SJCRH30 (cell line): ENCODE data around the gene P2RY10. TPM values are rescaled to one million over a fixed set of nuclear protein-coding genes. Genes with fewer than 3 reads are reported as not detected.

Experiments
- DNase-seq, 2 experiments: peaks; one replicate each; pipeline ENCODE4 v3.0.0-alpha.2; 2015 to 2020
- H3K27ac ChIP-seq: fragments of 250-450 bp; sonication (Bioruptor Pico); 2 replicates; pipeline ENCODE4 v1.5.1; 2020; ENCODE audit warnings: mild to moderate bottlenecking, moderate library complexity
- H3K27me3 ChIP-seq: fragments of 250-450 bp; sonication (Bioruptor Pico); 2 replicates; pipeline ENCODE4 v1.5.1; 2020; ENCODE audit warnings: mild to moderate bottlenecking, moderate library complexity
- H3K36me3 ChIP-seq: fragments of 250-450 bp; sonication (Bioruptor Pico); 2 replicates; pipeline ENCODE4 v1.5.1; 2020; ENCODE audit warnings: mild to moderate bottlenecking, moderate library complexity
- H3K4me1 ChIP-seq: fragments of 250-450 bp; sonication (Bioruptor Pico); 2 replicates; pipeline ENCODE4 v1.5.1; 2020; ENCODE audit warnings: mild to moderate bottlenecking, moderate library complexity
- H3K4me3 ChIP-seq: fragments of 250-450 bp; sonication (Bioruptor Pico); 2 replicates; pipeline ENCODE4 v1.5.1; 2020; ENCODE audit warnings: mild to moderate bottlenecking, moderate library complexity
- H3K9me3 ChIP-seq: fragments of 250-450 bp; sonication (Bioruptor Pico); replicated peaks from 2 replicates; pipeline ENCODE4 v1.5.1; 2020; ENCODE audit warnings: mild to moderate bottlenecking, moderate library complexity
- total RNA-seq: library from RNA; depleted of rRNA; stranded (reverse); fragments of >200 nt; shearing (Covaris generic); gene quantifications from 2 replicates; pipeline ENCODE4 v1.2.3, GENCODE V29; 2014; rRNA removed

The P2RY10 gene
- 0.12 and 0.18 TPM in 2 replicates for total RNA-seq

GRCh38 chrX:78945186-78945912 is at the start of gene P2RY10:
P2RY10 (plus strand) TSS chrX:78945391; CDS start chrX:78960521, 15,130 bp downstream.
- H3K4me1 ChIP-seq, result no peaks in the 10 kb centered on the region; the same call in 1 of the 2 replicates
- H3K27me3 ChIP-seq, result no peaks in the 10 kb centered on the region
- H3K27ac ChIP-seq, result no peak within 1 kb of the TSS
- no peak within 1 kb of the TSS for H3K4me3 ChIP-seq
- DNase-seq, result no peak
- H3K36me3 ChIP-seq, result no peaks in the 10 kb centered on the region
- no peaks in the 10 kb centered on the region for H3K9me3 ChIP-seq

GRCh38 chrX:78922754-78923153 is 22.4 kb upstream of the P2RY10 start:
- Histone ChIP-seq H3K4me3 (no peak overlapping the region), H3K36me3 (no peaks in the 10 kb centered on the region), H3K27ac (no peak overlapping the region), H3K9me3 (no peaks in the 10 kb centered on the region), H3K27me3 (no peaks in the 10 kb centered on the region), H3K4me1 (no peaks in the 10 kb centered on the region)
- DNase-seq, result no peak

- Histone ChIP-seq H3K27ac (no peak overlapping the region), H3K36me3 (no peaks in the 10 kb centered on the region), H3K27me3 (no peaks in the 10 kb centered on the region), H3K9me3 (no peaks in the 10 kb centered on the region), H3K4me3 (no peak overlapping the region), H3K4me1 (no peaks in the 10 kb centered on the region)
- no peak for DNase-seq
Observed at GRCh38 chrX:78923198-78924015, 21.8 kb upstream of the P2RY10 start.

GRCh38 chrX:78931814-78932213 is 13.4 kb upstream of the P2RY10 start:
- H3K4me3 ChIP-seq, result no peak overlapping the region
- H3K27ac ChIP-seq, result peak overlapping the region; percentile 76
- no peaks in the 10 kb centered on the region for H3K27me3 ChIP-seq
- no peaks in the 10 kb centered on the region for H3K36me3 ChIP-seq
- no peaks in the 10 kb centered on the region for H3K4me1 ChIP-seq
- H3K9me3 ChIP-seq, result no peaks in the 10 kb centered on the region
- peak; percentile 9 to 47 for DNase-seq

- Histone ChIP-seq H3K27me3 (no peaks in the 10 kb centered on the region), H3K27ac (no peak overlapping the region), H3K9me3 (no peaks in the 10 kb centered on the region), H3K36me3 (no peaks in the 10 kb centered on the region), H3K4me3 (no peak overlapping the region), H3K4me1 (no peaks in the 10 kb centered on the region)
- no peak for DNase-seq
Observed at GRCh38 chrX:78934866-78935265, 10.3 kb upstream of the P2RY10 start.

- DNase-seq, result no peak
- Histone ChIP-seq H3K36me3 (no peaks in the 10 kb centered on the region), H3K4me3 (no peak overlapping the region), H3K9me3 (no peaks in the 10 kb centered on the region), H3K27me3 (no peaks in the 10 kb centered on the region), H3K27ac (no peak overlapping the region), H3K4me1 (no peaks in the 10 kb centered on the region)
Observed at GRCh38 chrX:78944351-78944750, 840 bp upstream of the P2RY10 start.

GRCh38 chrX:78946178-78946931 is 1.2 kb downstream of the P2RY10 start:
- H3K9me3 ChIP-seq, result no peaks in the 10 kb centered on the region
- peaks cover 3% of the 10 kb centered on the region for H3K4me1 ChIP-seq
- no peak overlapping the region for H3K27ac ChIP-seq
- no peak for DNase-seq
- H3K4me3 ChIP-seq, result no peak overlapping the region
- H3K27me3 ChIP-seq, result no peaks in the 10 kb centered on the region
- no peaks in the 10 kb centered on the region for H3K36me3 ChIP-seq

- no peaks in the 10 kb centered on the region for H3K27me3 ChIP-seq
- H3K4me3 ChIP-seq, result no peak overlapping the region
- DNase-seq, result peak in 1 of 2 experiments; percentile 25
- H3K4me1 ChIP-seq, result peaks cover 4% of the 10 kb centered on the region
- H3K36me3 ChIP-seq, result no peaks in the 10 kb centered on the region
- no peaks in the 10 kb centered on the region for H3K9me3 ChIP-seq
- peak overlapping the region; percentile 18; the same call in 1 of the 2 replicates for H3K27ac ChIP-seq
Observed at GRCh38 chrX:78950009-78950835, 5.0 kb downstream of the P2RY10 start.

- no peak for DNase-seq
- Histone ChIP-seq H3K27ac (no peak overlapping the region), H3K4me1 (no peaks in the 10 kb centered on the region), H3K36me3 (no peaks in the 10 kb centered on the region), H3K27me3 (no peaks in the 10 kb centered on the region), H3K4me3 (no peak overlapping the region), H3K9me3 (no peaks in the 10 kb centered on the region)
Observed at GRCh38 chrX:78957049-78957767, 12.0 kb downstream of the P2RY10 start.

GRCh38 chrX:78957768-78958130 is 12.6 kb downstream of the P2RY10 start:
- H3K36me3 ChIP-seq, result no peaks in the 10 kb centered on the region
- H3K9me3 ChIP-seq, result no peaks in the 10 kb centered on the region
- H3K4me1 ChIP-seq, result no peaks in the 10 kb centered on the region
- H3K27me3 ChIP-seq, result no peaks in the 10 kb centered on the region
- H3K27ac ChIP-seq, result no peak overlapping the region
- DNase-seq, result no peak
- no peak overlapping the region for H3K4me3 ChIP-seq

- H3K4me3 ChIP-seq, result no peak overlapping the region
- no peak overlapping the region for H3K27ac ChIP-seq
- no peaks in the 10 kb centered on the region for H3K4me1 ChIP-seq
- H3K36me3 ChIP-seq, result no peaks in the 10 kb centered on the region
- no peak for DNase-seq
- H3K9me3 ChIP-seq, result no peaks in the 10 kb centered on the region
- H3K27me3 ChIP-seq, result no peaks in the 10 kb centered on the region
Observed at GRCh38 chrX:78958419-78959116, 13.4 kb downstream of the P2RY10 start.

- Histone ChIP-seq H3K36me3 (no peaks in the 10 kb centered on the region), H3K4me1 (no peaks in the 10 kb centered on the region), H3K27me3 (no peaks in the 10 kb centered on the region), H3K27ac (no peak overlapping the region), H3K4me3 (no peak overlapping the region), H3K9me3 (no peaks in the 10 kb centered on the region)
- DNase-seq, result no peak
Observed at GRCh38 chrX:78960888-78961287, 15.7 kb downstream of the P2RY10 start.

GRCh38 chrX:78964598-78964997 is 19.4 kb downstream of the P2RY10 start:
- Histone ChIP-seq H3K36me3 (no peaks in the 10 kb centered on the region), H3K27me3 (no peaks in the 10 kb centered on the region), H3K4me1 (peaks cover 1% of the 10 kb centered on the region; the same call in 1 of the 2 replicates), H3K27ac (no peak overlapping the region), H3K4me3 (no peak overlapping the region), H3K9me3 (no peaks in the 10 kb centered on the region)
- no peak for DNase-seq
